GM12864 (cell line): ENCODE data around the gene SCAANT1.
A peak's percentile ranks its signal among the peaks of the same experiment; 100 is the strongest.

Experiments used
- DNase-seq: peaks from one replicate; pipeline ENCODE4 v3.0.0-alpha.2; 2011; ENCODE audit warnings: low read depth
- H3K4me3 ChIP-seq: 2 replicates; pipeline ENCODE4 v1.5.1; 2011; ENCODE audit warnings: mild to moderate bottlenecking, low read depth, low read length, control low read depth
- TF ChIP-seq, protein P1 (sequence below): IDR thresholded peaks from 2 replicates; pipeline ENCODE4 v1.5.1; 2011; ENCODE audit warnings: low read depth, mild to moderate bottlenecking, moderate library complexity, low read length, control low read depth, inconsistent platforms; ENCODE audit errors: missing control alignments

The SCAANT1 gene

DNA sequence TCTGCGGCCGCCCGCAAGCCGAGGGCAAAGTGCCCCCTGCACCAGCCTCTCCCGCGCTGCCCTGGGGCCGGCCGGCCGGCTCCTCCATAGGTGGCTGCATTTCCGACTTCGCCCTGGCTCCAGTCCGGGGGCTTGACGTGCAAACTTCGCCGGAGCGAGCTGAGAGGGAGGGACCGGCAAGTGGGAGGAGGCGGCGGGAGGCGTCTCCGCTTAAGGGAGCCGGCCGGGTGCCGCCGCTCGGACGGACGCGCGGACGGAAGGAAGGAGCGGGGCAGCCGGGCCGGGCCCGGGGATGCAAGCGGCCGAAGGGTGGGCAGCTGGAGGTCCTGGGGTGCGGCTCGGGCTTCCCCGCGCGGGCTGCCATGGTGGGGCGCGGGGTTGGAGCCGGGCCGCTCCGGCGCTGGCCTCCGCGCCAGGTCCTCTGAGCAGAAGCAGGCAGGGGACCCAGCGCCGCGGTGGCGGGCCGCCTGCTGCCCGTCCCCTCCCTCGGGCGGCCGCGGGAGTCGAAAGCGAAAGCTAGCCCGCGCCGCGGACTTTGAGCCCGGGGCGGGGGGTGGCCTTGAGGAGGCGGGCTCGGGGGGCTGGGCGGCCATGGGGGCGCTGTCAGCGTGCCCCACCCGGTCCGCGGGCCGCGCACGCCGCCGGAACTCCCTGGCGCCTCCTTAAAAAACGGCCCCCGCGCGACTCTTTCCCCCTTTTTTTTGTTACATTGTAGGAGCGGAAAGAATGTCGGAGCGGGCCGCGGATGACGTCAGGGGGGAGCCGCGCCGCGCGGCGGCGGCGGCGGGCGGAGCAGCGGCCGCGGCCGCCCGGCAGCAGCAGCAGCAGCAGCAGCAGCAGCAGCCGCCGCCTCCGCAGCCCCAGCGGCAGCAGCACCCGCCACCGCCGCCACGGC is at the start of gene SCAANT1:
TSS of gene SCAANT1 (minus strand) at position 511 of the 895 bp plus-strand sequence.
- H3K4me3 ChIP-seq, result peak within 1 kb of the TSS; percentile 81
- TF ChIP-seq, protein P1, sequence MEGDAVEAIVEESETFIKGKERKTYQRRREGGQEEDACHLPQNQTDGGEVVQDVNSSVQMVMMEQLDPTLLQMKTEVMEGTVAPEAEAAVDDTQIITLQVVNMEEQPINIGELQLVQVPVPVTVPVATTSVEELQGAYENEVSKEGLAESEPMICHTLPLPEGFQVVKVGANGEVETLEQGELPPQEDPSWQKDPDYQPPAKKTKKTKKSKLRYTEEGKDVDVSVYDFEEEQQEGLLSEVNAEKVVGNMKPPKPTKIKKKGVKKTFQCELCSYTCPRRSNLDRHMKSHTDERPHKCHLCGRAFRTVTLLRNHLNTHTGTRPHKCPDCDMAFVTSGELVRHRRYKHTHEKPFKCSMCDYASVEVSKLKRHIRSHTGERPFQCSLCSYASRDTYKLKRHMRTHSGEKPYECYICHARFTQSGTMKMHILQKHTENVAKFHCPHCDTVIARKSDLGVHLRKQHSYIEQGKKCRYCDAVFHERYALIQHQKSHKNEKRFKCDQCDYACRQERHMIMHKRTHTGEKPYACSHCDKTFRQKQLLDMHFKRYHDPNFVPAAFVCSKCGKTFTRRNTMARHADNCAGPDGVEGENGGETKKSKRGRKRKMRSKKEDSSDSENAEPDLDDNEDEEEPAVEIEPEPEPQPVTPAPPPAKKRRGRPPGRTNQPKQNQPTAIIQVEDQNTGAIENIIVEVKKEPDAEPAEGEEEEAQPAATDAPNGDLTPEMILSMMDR, result no peak
- no peak for DNase-seq

DNA sequence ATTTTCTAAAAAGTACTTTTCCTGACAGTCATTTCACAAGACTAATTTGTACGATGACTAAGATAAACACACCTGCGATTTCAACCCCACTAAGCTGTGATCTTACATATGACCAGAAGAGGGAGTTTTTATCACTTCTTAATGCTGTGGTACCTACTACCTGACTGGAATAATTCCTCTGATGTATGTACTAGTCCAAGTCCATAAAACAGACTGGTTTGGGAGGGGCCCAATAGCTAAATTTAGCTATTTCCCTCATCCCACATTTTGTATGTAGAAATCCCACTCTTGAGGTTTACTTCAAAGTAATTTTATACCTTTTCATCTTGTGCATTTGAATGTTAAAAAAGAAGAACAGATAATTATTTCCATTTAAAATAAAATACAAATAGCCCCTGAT is 49.7 kb upstream of the SCAANT1 start:
- TF ChIP-seq, protein P1, result peak; percentile 63
- H3K4me3 ChIP-seq, result no peak overlapping the region
- DNase-seq, result no peak

DNA sequence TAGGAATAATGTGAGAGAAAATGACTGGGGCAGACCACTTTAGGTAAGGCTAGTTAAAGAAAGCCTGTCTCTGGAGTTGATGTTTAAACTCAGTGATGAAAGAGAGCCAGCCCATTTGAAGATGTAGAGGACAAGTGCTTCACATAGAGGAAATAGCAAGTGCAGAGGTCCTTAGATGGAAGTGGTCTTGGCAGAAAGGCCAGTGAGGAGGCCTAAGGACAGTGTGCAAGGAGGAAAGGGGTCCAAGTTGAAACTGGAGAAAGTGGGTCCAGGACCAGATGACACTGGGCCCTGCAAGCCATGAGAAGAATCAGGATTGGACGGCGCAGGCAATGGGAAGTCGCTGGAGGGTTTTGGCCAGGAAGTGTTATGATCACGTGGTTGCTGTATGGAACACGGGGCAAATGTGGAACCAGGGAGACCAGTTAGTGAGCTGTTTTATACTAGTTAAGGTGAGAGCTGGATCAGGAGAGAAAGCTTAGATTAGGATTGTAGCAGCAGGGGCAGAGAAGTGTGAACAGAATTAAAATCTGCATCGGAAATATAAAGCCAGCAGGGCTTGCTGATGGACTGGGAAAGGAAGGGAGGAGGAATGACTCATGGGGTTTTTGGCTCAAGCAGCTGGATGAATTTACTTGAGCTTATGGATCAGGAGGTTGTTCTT is 48.0 kb upstream of the SCAANT1 start:
- no peak overlapping the region for H3K4me3 ChIP-seq
- TF ChIP-seq, protein P1, result no peak
- DNase-seq, result no peak

DNA sequence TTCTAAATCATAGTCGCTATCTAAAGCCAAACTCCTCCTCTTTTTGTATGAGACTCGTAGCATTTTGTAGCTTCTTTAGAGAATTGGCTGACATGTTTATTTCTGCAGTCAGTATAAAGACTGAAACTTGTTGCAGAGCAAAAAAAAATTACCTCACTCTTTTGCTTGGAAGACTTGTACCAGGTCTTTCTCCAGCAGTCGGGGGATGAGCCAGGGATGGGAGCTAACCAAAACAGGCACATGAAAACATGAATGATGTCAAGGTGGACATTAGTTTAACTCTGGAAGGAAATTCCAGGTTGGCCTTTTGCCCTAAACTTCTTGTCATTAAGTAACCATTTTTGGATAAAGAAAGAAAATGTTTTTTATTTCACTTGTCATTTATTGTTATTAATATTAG is 47.0 kb upstream of the SCAANT1 start:
- H3K4me3 ChIP-seq, result no peak overlapping the region
- DNase-seq, result no peak
- TF ChIP-seq, protein P1, result no peak

DNA sequence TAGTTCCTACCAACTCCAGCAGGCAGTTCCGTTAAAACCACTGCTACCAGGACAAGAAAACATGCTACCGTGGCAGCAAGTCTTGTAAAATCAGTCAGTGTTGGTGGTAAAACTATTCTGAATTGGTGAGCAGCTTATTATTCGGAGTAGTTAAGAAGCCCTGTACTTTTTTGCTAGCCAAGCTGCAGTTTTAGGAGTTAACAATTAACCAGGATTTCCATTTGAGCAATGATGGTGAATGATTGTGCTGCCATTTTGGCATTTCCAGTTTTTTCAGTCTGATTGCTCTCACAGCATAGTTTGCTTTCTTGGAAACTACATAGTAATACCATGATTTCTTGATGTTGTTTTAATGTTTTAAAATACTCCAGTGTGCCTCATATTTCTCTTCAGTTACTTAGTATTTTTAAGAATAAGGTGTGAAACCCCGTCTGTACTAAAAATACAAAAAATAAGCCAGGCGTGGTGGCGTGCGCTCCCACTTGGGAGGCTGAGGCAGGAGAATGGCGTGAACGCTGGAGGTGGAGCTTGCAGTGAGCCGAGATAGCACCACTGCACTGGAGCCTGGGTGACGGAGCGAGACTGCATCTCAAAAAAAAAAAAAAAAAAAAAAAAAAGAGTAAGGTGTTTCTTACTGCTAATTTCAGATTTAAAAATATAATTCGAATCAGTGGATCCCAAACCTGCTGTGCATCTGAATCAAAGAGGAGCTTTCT is 43.8 kb upstream of the SCAANT1 start:
- H3K4me3 ChIP-seq, result no peak overlapping the region
- TF ChIP-seq, protein P1, result no peak
- no peak for DNase-seq

DNA sequence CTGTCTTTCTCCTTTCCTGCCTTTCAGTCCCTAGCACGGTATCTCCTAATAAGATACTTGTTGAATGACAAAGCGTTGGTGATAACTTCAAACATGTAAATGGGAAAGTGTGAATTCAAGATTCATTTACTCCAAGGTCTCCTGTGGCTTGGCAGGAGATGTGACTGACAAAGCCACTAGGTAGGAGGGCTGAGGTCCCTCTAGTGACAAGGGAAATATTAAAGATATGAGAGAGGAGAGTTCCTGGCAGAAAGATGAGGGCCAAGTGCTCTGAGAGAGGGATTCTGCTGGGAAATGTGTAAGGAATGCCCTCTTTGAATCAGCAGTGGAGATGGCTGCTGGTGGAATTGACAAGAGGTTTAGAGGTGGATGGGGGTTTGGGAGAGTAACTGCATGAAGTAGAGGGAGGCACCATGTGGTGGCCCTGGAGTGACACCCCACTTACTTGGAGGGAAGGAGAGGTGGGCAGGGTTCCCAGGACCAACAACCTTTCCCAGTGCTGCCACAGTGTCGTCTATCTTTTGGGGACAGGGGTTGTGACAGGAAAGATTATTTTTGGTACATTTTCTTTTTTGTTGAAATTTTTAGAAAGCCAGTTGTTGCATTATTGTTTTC is 43.0 kb upstream of the SCAANT1 start:
- TF ChIP-seq, protein P1, result no peak
- no peak overlapping the region for H3K4me3 ChIP-seq
- DNase-seq, result no peak
